Neuronal stem cell (in vitro differentiated cells): ENCODE results near the gene ADD3.
"Not testable (repeated sequence)": the region's sequence is repeated elsewhere in the genome, so short reads cannot be mapped to it uniquely, and the experiment has no call there.

Experiments used
- DNase-seq: peaks from one replicate; pipeline ENCODE4 v3.0.0-alpha.2; 2013; ENCODE audit warnings: low spot score
- H2AFZ ChIP-seq: one replicate; pipeline ENCODE4 v1.6.1; 2013; ENCODE audit warnings: mild to moderate bottlenecking, low read length, inconsistent platforms
- H2AK5ac ChIP-seq: 2 replicates; pipeline ENCODE4 v1.6.1; 2013; ENCODE audit warnings: low read depth, mild to moderate bottlenecking, inconsistent platforms, low read length, moderate library complexity, mixed read lengths
- H2BK120ac ChIP-seq: 2 replicates; pipeline ENCODE4 v1.6.1; 2013; ENCODE audit warnings: low read depth, mild to moderate bottlenecking, inconsistent platforms, low read length, moderate library complexity, mixed read lengths
- H2BK12ac ChIP-seq: one replicate; pipeline ENCODE4 v1.6.1; 2013; ENCODE audit warnings: low read length, inconsistent platforms
- H2BK15ac ChIP-seq: 2 replicates; pipeline ENCODE4 v1.6.1; 2013; ENCODE audit warnings: mild to moderate bottlenecking, low read length, inconsistent platforms, mixed read lengths
- H2BK5ac ChIP-seq: one replicate; pipeline ENCODE4 v1.6.1; 2013; ENCODE audit warnings: inconsistent platforms, mild to moderate bottlenecking, low read length, moderate library complexity
- H3K14ac ChIP-seq: one replicate; pipeline ENCODE4 v1.6.1; 2013; ENCODE audit warnings: low read length, inconsistent platforms
- H3K18ac ChIP-seq: 2 replicates; pipeline ENCODE4 v1.6.1; 2013; ENCODE audit warnings: low read length, inconsistent platforms
- H3K23ac ChIP-seq: 2 replicates; pipeline ENCODE4 v1.6.1; 2013; ENCODE audit warnings: low read depth, mild to moderate bottlenecking, mixed read lengths, low read length, inconsistent platforms; ENCODE audit not compliant: poor library complexity
- H3K27ac ChIP-seq: replicated peaks from 3 replicates; pipeline ENCODE4 v1.5.1; 2013; ENCODE audit warnings: low read length, inconsistent platforms
- H3K27me3 ChIP-seq, 3 experiments: 2 replicates each; pipeline ENCODE4 v1.6.1; 2013; ENCODE audit warnings: low read length in 3 of 3, mild to moderate bottlenecking in 2 of 3, inconsistent platforms in 1 of 3, low read depth in 1 of 3, mixed read lengths in 1 of 3, moderate library complexity in 1 of 3; ENCODE audit not compliant: control insufficient read depth in 3 of 3, insufficient read depth in 3 of 3
- H3K36me3 ChIP-seq, 2 donors: replicated peaks in 1 of 2; 2 replicates each; pipeline ENCODE4 v1.6.1; 2013; ENCODE audit warnings: low read length in 2 of 2; ENCODE audit not compliant: control insufficient read depth in 2 of 2, insufficient read depth in 2 of 2
- H3K4ac ChIP-seq: 2 replicates; pipeline ENCODE4 v1.6.1; 2013; ENCODE audit warnings: inconsistent platforms, mild to moderate bottlenecking, low read length, moderate library complexity
- H3K4me1 ChIP-seq, 2 donors: 1 replicate in 1 of 2; 2 replicates in 1 of 2; pipeline ENCODE4 v1.6.1; 2013; ENCODE audit warnings: low read length in 2 of 2, low read depth in 1 of 2; ENCODE audit not compliant: control insufficient read depth in 2 of 2, insufficient read depth in 1 of 2
- H3K4me2 ChIP-seq: one replicate; pipeline ENCODE4 v1.6.1; 2013; ENCODE audit warnings: mild to moderate bottlenecking, low read length, inconsistent platforms; ENCODE audit not compliant: insufficient read depth, poor library complexity, severe bottlenecking
- H3K4me3 ChIP-seq, 2 donors: 2 replicates each; pipeline ENCODE4 v1.5.1; 2013; ENCODE audit warnings: low read length in 2 of 2, mild to moderate bottlenecking in 2 of 2, inconsistent platforms in 1 of 2, moderate library complexity in 1 of 2
- H3K79me1 ChIP-seq: one replicate; pipeline ENCODE4 v1.6.1; 2013; ENCODE audit warnings: low read depth, mild to moderate bottlenecking, inconsistent platforms, low read length, moderate library complexity
- H3K9ac ChIP-seq: one replicate; pipeline ENCODE4 v1.6.1; 2013; ENCODE audit warnings: mild to moderate bottlenecking, low read depth, low read length, inconsistent platforms; ENCODE audit not compliant: poor library complexity
- H3K9me3 ChIP-seq, 2 donors: replicated peaks in 1 of 2; 2 replicates each; pipeline versions ENCODE3 to v1.6.1; 2013; ENCODE audit warnings: low read length in 2 of 2, mild to moderate bottlenecking in 2 of 2, inconsistent platforms in 1 of 2, low read depth in 1 of 2, mixed read lengths in 1 of 2, moderate library complexity in 1 of 2; ENCODE audit not compliant: control insufficient read depth in 2 of 2, insufficient read depth in 1 of 2
- H4K8ac ChIP-seq: one replicate; pipeline ENCODE4 v1.6.1; 2013; ENCODE audit warnings: low read depth, mild to moderate bottlenecking, inconsistent platforms, low read length, moderate library complexity
- H4K91ac ChIP-seq: one replicate; pipeline ENCODE4 v1.6.1; 2013; ENCODE audit warnings: low read length, low read depth, mild to moderate bottlenecking, inconsistent platforms; ENCODE audit not compliant: poor library complexity
- WGBS, 2 donors: extraction: QIAGEN DNeasy Blood & Tissue Kit; methylation state at CpG; one replicate each; pipeline ENCODE4 v1.1.7; 2013; ENCODE audit warnings: missing lambda C conversion rate in 2 of 2, mixed read lengths in 1 of 2; ENCODE audit not compliant: insufficient read length in 2 of 2, insufficient replicate concordance in 1 of 2; ENCODE audit errors: extremely low coverage in 2 of 2; 5-methylcytosine and 5-hydroxymethylcytosine counted together

ADD3 gene

GRCh38 chr10:110110338-110110737 lies 102.6 kb downstream of the ADD3 start:
- H3K79me1 ChIP-seq: no peaks in the 10 kb centered on the region
- H2BK120ac ChIP-seq: no peak overlapping the region
- H4K8ac ChIP-seq: no peak overlapping the region
- no peak overlapping the region for H3K9ac ChIP-seq
- H3K4me1 ChIP-seq: no peaks in the 10 kb centered on the region
- no peak overlapping the region for H2BK15ac ChIP-seq
- no peak for DNase-seq
- no peak overlapping the region for H3K4ac ChIP-seq
- H3K27ac ChIP-seq: no peak overlapping the region
- no peak overlapping the region for H2BK12ac ChIP-seq
- no peak overlapping the region for H2BK5ac ChIP-seq
- H4K91ac ChIP-seq: no peak overlapping the region
- H3K23ac ChIP-seq: no peak overlapping the region
- H3K36me3 ChIP-seq: peaks cover 5 to 44% of the 10 kb centered on the region in 2 donors
- H3K18ac ChIP-seq: no peak overlapping the region
- H3K27me3 ChIP-seq: no peaks in the 10 kb centered on the region
- no peak overlapping the region for H3K4me2 ChIP-seq
- H3K14ac ChIP-seq: no peak overlapping the region
- H2AFZ ChIP-seq: no peak overlapping the region
- WGBS, 2 donors: no CpG with 5 or more reads among the region's 3 CpGs
- H2AK5ac ChIP-seq: no peak overlapping the region
- H3K4me3 ChIP-seq: no peak overlapping the region
- no peaks in the 10 kb centered on the region for H3K9me3 ChIP-seq

GRCh38 chr10:110113670-110114337 lies 106.0 kb downstream of the ADD3 start:
- H3K18ac ChIP-seq: no peak overlapping the region
- no peak overlapping the region for H4K8ac ChIP-seq
- H2BK15ac ChIP-seq: no peak overlapping the region
- WGBS, 2 donors: no CpG with 5 or more reads among the region's 4 CpGs
- DNase-seq: no peak
- H3K4me1 ChIP-seq: no peaks in the 10 kb centered on the region
- no peak overlapping the region for H3K4me3 ChIP-seq
- no peak overlapping the region for H2BK120ac ChIP-seq
- H3K27me3 ChIP-seq: no peaks in the 10 kb centered on the region
- no peak overlapping the region for H2AFZ ChIP-seq
- no peak overlapping the region for H3K4me2 ChIP-seq
- H3K27ac ChIP-seq: no peak overlapping the region
- H4K91ac ChIP-seq: no peak overlapping the region
- no peak overlapping the region for H3K23ac ChIP-seq
- H3K9ac ChIP-seq: no peak overlapping the region
- H3K36me3 ChIP-seq: peaks cover 9 to 63% of the 10 kb centered on the region in 2 donors
- no peaks in the 10 kb centered on the region for H3K9me3 ChIP-seq
- no peak overlapping the region for H2BK12ac ChIP-seq
- H3K14ac ChIP-seq: no peak overlapping the region
- H3K4ac ChIP-seq: no peak overlapping the region
- H2AK5ac ChIP-seq: no peak overlapping the region
- no peaks in the 10 kb centered on the region for H3K79me1 ChIP-seq
- H2BK5ac ChIP-seq: no peak overlapping the region

- not testable (repeated sequence) for H3K4ac ChIP-seq, H2BK5ac ChIP-seq, H2BK15ac ChIP-seq, H4K8ac ChIP-seq, H3K27me3 ChIP-seq, H3K4me2 ChIP-seq, H3K9ac ChIP-seq, H3K4me1 ChIP-seq, H3K14ac ChIP-seq, H3K23ac ChIP-seq, H3K9me3 ChIP-seq, H3K27ac ChIP-seq, H2AK5ac ChIP-seq, H2BK12ac ChIP-seq, H3K18ac ChIP-seq, H3K4me3 ChIP-seq, H2AFZ ChIP-seq, H4K91ac ChIP-seq, H2BK120ac ChIP-seq, DNase-seq, H3K79me1 ChIP-seq
- WGBS, 2 donors: no CpG with 5 or more reads among the region's 2 CpGs
- peaks cover 11 to 70% of the 10 kb centered on the region in 2 donors for H3K36me3 ChIP-seq
Measured at GRCh38 chr10:110114668-110115067, 106.9 kb downstream of the ADD3 start.

GRCh38 chr10:110115784-110116520 lies 108.2 kb downstream of the ADD3 start:
- Histone ChIP-seq H3K4ac (no peak overlapping the region), H3K4me3 (no peak overlapping the region), H2AK5ac (no peak overlapping the region), H2BK5ac (no peak overlapping the region), H3K27ac (no peak overlapping the region), H3K23ac (no peak overlapping the region), H3K9ac (no peak overlapping the region), H3K27me3 (no peaks in the 10 kb centered on the region), H3K79me1 (no peaks in the 10 kb centered on the region), H2AFZ (no peak overlapping the region), H2BK15ac (no peak overlapping the region), H4K91ac (no peak overlapping the region), H2BK120ac (no peak overlapping the region), H3K18ac (no peak overlapping the region), H3K4me2 (no peak overlapping the region), H3K9me3 (no peaks in the 10 kb centered on the region), H2BK12ac (no peak overlapping the region), H3K4me1 (no peaks in the 10 kb centered on the region), H3K14ac (no peak overlapping the region), H4K8ac (no peak overlapping the region), H3K36me3 (peaks cover 9 to 75% of the 10 kb centered on the region in 2 donors)
- no peak for DNase-seq
- no CpG with 5 or more reads among the region's 4 CpGs for WGBS, 2 donors
